GM18868 (cell line): ENCODE results near the gene HLA-DOB.
"Not testable (repeated sequence)": the region's sequence is repeated elsewhere in the genome, so short reads cannot be mapped to it uniquely, and the experiment has no call there.

ENCODE experiments used
- ATAC-seq: cut with Tn5 transposase; IDR thresholded peaks from one replicate; pipeline ENCODE4 v1.9.1; 2021; ENCODE audit warnings: mild to moderate bottlenecking, moderate library complexity; ENCODE audit not compliant: unreplicated experiment

The HLA-DOB gene

GRCh38 chr6:32815996-32816395 lies 806 bp downstream of the HLA-DOB start:
- ATAC-seq: no peak

GRCh38 chr6:32815115-32815514 lies 1.7 kb downstream of the HLA-DOB start:
- no peak for ATAC-seq

- no peak for ATAC-seq
Measured at GRCh38 chr6:32814145-32814544, 2.7 kb downstream of the HLA-DOB start.

GRCh38 chr6:32809171-32809570 lies 7.6 kb downstream of the HLA-DOB start:
- no peak for ATAC-seq

- ATAC-seq: no peak
Measured at GRCh38 chr6:32807020-32807580, 9.7 kb downstream of the HLA-DOB start.

GRCh38 chr6:32805404-32805803 lies 11.4 kb downstream of the HLA-DOB start:
- ATAC-seq: not testable (repeated sequence)

GRCh38 chr6:32803416-32803815 lies 13.4 kb downstream of the HLA-DOB start:
- ATAC-seq: no peak

- no peak for ATAC-seq
Measured at GRCh38 chr6:32799740-32800139, 17.1 kb downstream of the HLA-DOB start.

- no peak for ATAC-seq
Measured at GRCh38 chr6:32799168-32799567, 17.6 kb downstream of the HLA-DOB start.

- no peak for ATAC-seq
Measured at GRCh38 chr6:32796848-32797776, 19.7 kb downstream of the HLA-DOB start.

GRCh38 chr6:32794510-32794909 lies 22.3 kb downstream of the HLA-DOB start:
- no peak for ATAC-seq

- no peak for ATAC-seq
Measured at GRCh38 chr6:32792901-32793435, 23.8 kb downstream of the HLA-DOB start.

GRCh38 chr6:32790306-32790705 lies 26.5 kb downstream of the HLA-DOB start:
- no peak for ATAC-seq

- ATAC-seq: no peak
Measured at GRCh38 chr6:32785781-32786533, 30.8 kb downstream of the HLA-DOB start.

GRCh38 chr6:32782923-32783322 lies 33.9 kb downstream of the HLA-DOB start:
- not testable (repeated sequence) for ATAC-seq

GRCh38 chr6:32779036-32779435 lies 37.8 kb downstream of the HLA-DOB start:
- no peak for ATAC-seq

GRCh38 chr6:32775071-32775470 lies 41.7 kb downstream of the HLA-DOB start:
- no peak for ATAC-seq

- ATAC-seq: no peak
Measured at GRCh38 chr6:32774426-32774825, 42.4 kb downstream of the HLA-DOB start.

- ATAC-seq: no peak
Measured at GRCh38 chr6:32772656-32773055, 44.1 kb downstream of the HLA-DOB start.

- ATAC-seq: no peak
Measured at GRCh38 chr6:32764048-32764447, 52.8 kb downstream of the HLA-DOB start.

GRCh38 chr6:32763421-32763820 lies 53.4 kb downstream of the HLA-DOB start, which contains the start of gene HLA-DQB2:
HLA-DQB2 (minus strand) TSS chr6:32763532; CDS start chr6:32763470, 62 bp downstream.
- ATAC-seq: no peak
